K562 (cell line): ENCODE results near the gene ITGA11. TPM values are rescaled to one million over a fixed set of nuclear protein-coding genes. Genes with fewer than 3 reads are reported as not detected.

Source experiments
- ATAC-seq: fragments of 200-7000 bp; cut with Tn5 transposase; 3 replicates; pipeline ENCODE4 v1.9.1; 2020; ENCODE audit warnings: moderate library complexity
- BruUV-seq: library from RNA; stranded (reverse); fragments of 400-500 nt; replicated peaks from 2 replicates; lab custom pipeline; 2021; lab: Mats Ljungman, UMichigan
- CTCF ChIA-PET: fragments of 300-600 bp; formaldehyde crosslinking; extraction: SDS; loops from one replicate; lab custom pipeline; 2021; ENCODE audit warnings: low intra/inter-chr PET ratio; lab: Yijun Ruan, JAX
- POLR2A ChIA-PET: fragments of 300-600, 350-650 bp; sonication (Branson Sonifier 250); formaldehyde crosslinking; extraction: SDS; loops from one replicate; lab custom pipeline; 2021; ENCODE audit warnings: antibody characterized with exemption, inconsistent platforms; lab: Yijun Ruan, JAX
- DNase-seq, 4 experiments: peaks; one replicate each; pipeline versions ENCODE4 v3.0.0 to v3.0.0-alpha.2; 2011 to 2018; ENCODE audit warnings: low spot score in 3 of 4, mixed read lengths in 3 of 4; ENCODE audit errors: extremely low read depth in 1 of 4
- FAIRE-seq: peaks from 2 replicates; lab custom pipeline; 2011; peaks lifted over from hg19 to GRCh38; lab: Jason Lieb, UNC
- H2AFZ ChIP-seq: 2 replicates; pipeline ENCODE4 v1.6.0; 2011; ENCODE audit warnings: low read depth, low read length, control low read depth, inconsistent platforms
- H3K27ac ChIP-seq: fragments of 200-600 bp; 3 replicates; pipeline ENCODE4 v1.8.0; 2011; ENCODE audit warnings: low read depth, mild to moderate bottlenecking, control low read depth, inconsistent platforms, low read length, moderate library complexity, mixed read lengths; ENCODE audit errors: extremely low read depth
- H3K27me3 ChIP-seq, 2 experiments: fragments of 300-600 bp in 1 of 2; 2 replicates in 1 of 2; 3 replicates in 1 of 2; pipeline versions ENCODE4 v1.6.0 to v1.8.0; 2011; ENCODE audit warnings: inconsistent platforms in 2 of 2, low read length in 2 of 2, mild to moderate bottlenecking in 1 of 2, mixed read lengths in 1 of 2, moderate library complexity in 1 of 2; ENCODE audit not compliant: control insufficient read depth in 2 of 2, insufficient read depth in 2 of 2
- H3K36me3 ChIP-seq: fragments of 300-600 bp; 3 replicates; pipeline ENCODE4 v1.8.0; 2011; ENCODE audit warnings: mild to moderate bottlenecking, low read length, inconsistent platforms; ENCODE audit not compliant: control insufficient read depth, insufficient read depth
- H3K4me1 ChIP-seq, 2 experiments: fragments of 200-600 bp in 1 of 2; replicated peaks in 1 of 2; 2 replicates in 1 of 2; 3 replicates in 1 of 2; pipeline versions ENCODE4 v1.5.1 to v1.8.0; 2011; ENCODE audit warnings: inconsistent platforms in 2 of 2, low read length in 2 of 2, mild to moderate bottlenecking in 1 of 2, mixed read lengths in 1 of 2, moderate library complexity in 1 of 2; ENCODE audit not compliant: control insufficient read depth in 2 of 2, insufficient read depth in 2 of 2
- H3K4me2 ChIP-seq: 2 replicates; pipeline ENCODE4 v1.6.1; 2011; ENCODE audit warnings: low read length, control low read depth, inconsistent platforms, mixed read lengths; ENCODE audit not compliant: insufficient read depth
- H3K4me3 ChIP-seq: fragments of 200-600 bp; sonication (generic), shearing (Covaris generic); 2 replicates; pipeline ENCODE4 v1.5.1; 2016; ENCODE audit warnings: control low read depth, inconsistent platforms
- H3K79me2 ChIP-seq: fragments of 200-600 bp; 3 replicates; pipeline ENCODE4 v1.8.0; 2011; ENCODE audit warnings: low read length, inconsistent platforms; ENCODE audit not compliant: control insufficient read depth, insufficient read depth
- H3K9ac ChIP-seq, 2 experiments: 2 replicates each; pipeline versions ENCODE4 v1.6.0 to v1.6.1; 2011; ENCODE audit warnings: low read depth in 2 of 2, low read length in 2 of 2, control low read depth in 1 of 2, inconsistent platforms in 1 of 2, mild to moderate bottlenecking in 1 of 2, mixed read lengths in 1 of 2; ENCODE audit not compliant: insufficient read depth in 1 of 2
- H3K9me1 ChIP-seq: one replicate; pipeline ENCODE4 v1.6.0; 2011; ENCODE audit warnings: inconsistent platforms, mild to moderate bottlenecking, low read length, moderate library complexity; ENCODE audit not compliant: control insufficient read depth, insufficient read depth
- H3K9me3 ChIP-seq: replicated peaks from 2 replicates; pipeline ENCODE4 v1.5.1; 2011; ENCODE audit warnings: low read depth, low read length, inconsistent platforms; ENCODE audit not compliant: control insufficient read depth, insufficient read depth
- H4K20me1 ChIP-seq: replicated peaks from 2 replicates; pipeline ENCODE4 v1.6.1; 2011; ENCODE audit warnings: low read length, inconsistent platforms, mixed read lengths; ENCODE audit not compliant: control insufficient read depth, insufficient read depth
- CBX5 ChIP-seq: IDR thresholded peaks from 2 replicates; pipeline ENCODE4 v1.6.1; 2014; ENCODE audit warnings: low read depth, borderline replicate concordance
- CTCFL ChIP-seq: IDR thresholded peaks from 2 replicates; pipeline ENCODE4 v1.6.1; 2011; ENCODE audit warnings: borderline replicate concordance, low read depth, mild to moderate bottlenecking, moderate library complexity, low read length; ENCODE audit not compliant: insufficient read depth, poor library complexity, severe bottlenecking
- HCFC1 ChIP-seq: IDR thresholded peaks from 2 replicates; pipeline ENCODE4 v1.6.1; 2012; ENCODE audit warnings: low read depth, low read length, improper control_type of control experiment
- MEIS2 ChIP-seq: fragments of 450-650 bp; IDR thresholded peaks from 2 replicates; pipeline ENCODE4 v1.6.1; 2014; ENCODE audit warnings: mild to moderate bottlenecking; ENCODE audit not compliant: partially characterized antibody
- NR2C1 ChIP-seq, 2 experiments: fragments of 450-650 bp; IDR thresholded peaks; 2 replicates each; pipeline ENCODE4 v1.6.1; 2017; ENCODE audit warnings: mild to moderate bottlenecking in 2 of 2, antibody characterized with exemption in 1 of 2, inconsistent platforms in 1 of 2, missing compliant biosample characterization in 1 of 2, missing genetic modification characterization in 1 of 2
- TCF7L2 ChIP-seq: fragments of 150-350 bp; IDR thresholded peaks from 2 replicates; pipeline ENCODE4 v1.6.1; 2016; ENCODE audit warnings: low read depth, mild to moderate bottlenecking, low read length, moderate library complexity
- ZNF518B ChIP-seq: fragments of 250-450 bp; sonication (Bioruptor Pico); IDR thresholded peaks from 2 replicates; pipeline ENCODE4 v1.5.0; 2021; ENCODE audit warnings: mild to moderate bottlenecking, moderate library complexity
- WGBS: fragments of 100-300 bp; shearing (Covaris generic); methylation state at CpG from one replicate; pipeline ENCODE4 v1.1.6; 2016; ENCODE audit warnings: low coverage, mixed read lengths; ENCODE audit not compliant: insufficient coverage; ENCODE audit errors: missing lambda C conversion rate; 5-methylcytosine and 5-hydroxymethylcytosine counted together
- in situ Hi-C: fragments of 300-500 bp; cut with MboI; formaldehyde crosslinking; loops from 4 replicates; pipeline ENCODE4 v1.15.0; 2018; ENCODE audit warnings: inconsistent platforms, mixed read lengths
- intact Hi-C: fragments of 100-400 bp; cut with micrococcal nuclease; formaldehyde crosslinking; loops from 2 replicates; pipeline ENCODE4 v1.14.2; 2022
- polyA plus RNA-seq, 8 experiments: library from polyadenylated mRNA; depleted of rRNA in 4 of 8; stranded (reverse) in 5 of 8; unstranded in 3 of 8; fragments of >200 nt; fragmentation: Nextera tagmentation in 2 of 8; fragmentation: Illumina TruSeq in 1 of 8; extraction: Ambion mirVana in 2 of 8; extraction: Trizol in 1 of 8; gene quantifications; 2 replicates each; pipeline versions ENCODE4 v1.2.1 to v1.2.3, GENCODE V29; 2011 to 2014; ENCODE audit warnings: inconsistent platforms in 1 of 8, missing spikeins in 1 of 8
- total RNA-seq, 7 experiments: library from RNA; depleted of rRNA in 6 of 7; stranded (reverse); fragments of >200 nt in 6 of 7; fragmentation: Illumina TruSeq in 2 of 7; extraction: Trizol in 2 of 7; gene quantifications; 2 replicates each; pipeline versions ENCODE4 v1.2.1 to v1.2.3, GENCODE V29; 2011 to 2021; ENCODE audit warnings: low replicate concordance in 1 of 7
- TF ChIP-seq, protein P1 (sequence below): fragments of 250-450 bp; sonication (Bioruptor Pico); IDR thresholded peaks from 2 replicates; pipeline ENCODE4 v1.8.0; 2022; ENCODE audit warnings: inconsistent platforms
- TF ChIP-seq, protein P2 (sequence below), 2 experiments: IDR thresholded peaks; 2 replicates each; pipeline ENCODE4 v1.6.1; 2012; ENCODE audit warnings: improper control_type of control experiment in 2 of 2, low read depth in 2 of 2, low read length in 2 of 2, borderline replicate concordance in 1 of 2

The ITGA11 gene
- total and polyA plus RNA-seq, 9 of the 15 experiments (the other 6 are each of a cell fraction or from before 2014, with no cell fraction given) = 0.01 TPM; not detected in 8

DNA sequence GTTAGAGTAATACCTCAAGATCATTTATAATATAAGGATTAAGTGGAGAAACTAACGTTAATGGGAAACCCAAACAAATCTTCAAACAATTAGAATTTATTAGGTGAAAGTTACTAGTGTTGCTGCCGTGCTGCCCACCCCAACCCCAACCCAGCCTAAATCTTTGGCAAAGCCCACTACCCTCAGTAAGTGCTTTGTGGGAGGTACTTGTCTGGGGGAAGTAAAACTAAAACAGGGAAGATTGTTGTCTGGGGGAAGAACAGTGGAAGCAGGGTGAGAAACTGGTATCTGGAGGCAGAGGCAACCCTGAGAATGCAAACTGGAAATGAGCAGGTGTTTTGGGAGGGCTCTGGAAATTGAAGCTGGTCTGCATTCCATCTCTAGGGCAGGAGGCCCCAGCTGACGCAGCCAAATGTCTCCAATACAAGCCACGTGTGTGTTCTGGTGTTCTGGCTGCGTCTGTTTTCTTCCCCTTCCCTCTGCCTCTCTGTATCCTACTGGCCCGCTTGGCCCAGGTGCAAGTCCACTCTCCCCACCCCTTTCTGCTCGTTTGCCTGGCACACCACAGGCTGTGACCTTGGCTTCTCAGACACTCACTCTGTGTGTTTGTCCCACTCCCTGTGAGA, 121.7 kb downstream of the ITGA11 start:
- peaks cover 5% of the 10 kb centered on the region; the same call in 1 of the 2 replicates for H4K20me1 ChIP-seq
- peaks cover 30 to 60% of the 10 kb centered on the region in 2 experiments for H3K27me3 ChIP-seq
- no peak overlapping the region for H3K27ac ChIP-seq
- no peak overlapping the region for H3K4me3 ChIP-seq
- no peaks in the 10 kb centered on the region; a peak in 1 of 5 replicates for H3K4me1 ChIP-seq
- intact Hi-C loops = no loop called here
- no TSS peak for BruUV-seq
- DNase-seq = no peak
- ChIA-PET CTCF (no interaction called here), POLR2A (no interaction called here)
- no peaks in the 10 kb centered on the region for H3K9me3 ChIP-seq
- H3K79me2 ChIP-seq = no peaks in the 10 kb centered on the region
- no peak overlapping the region for H3K9ac ChIP-seq
- no peak for FAIRE-seq
- WGBS = 3% methylated on average over 7 of the region's 7 CpGs
- no peak overlapping the region for H2AFZ ChIP-seq
- no peaks in the 10 kb centered on the region for H3K9me1 ChIP-seq
- no peak overlapping the region for H3K4me2 ChIP-seq
- no peaks in the 10 kb centered on the region for H3K36me3 ChIP-seq
- ATAC-seq = no peak
- in situ Hi-C loops = no loop called here
- TF ChIP-seq, protein P1, sequence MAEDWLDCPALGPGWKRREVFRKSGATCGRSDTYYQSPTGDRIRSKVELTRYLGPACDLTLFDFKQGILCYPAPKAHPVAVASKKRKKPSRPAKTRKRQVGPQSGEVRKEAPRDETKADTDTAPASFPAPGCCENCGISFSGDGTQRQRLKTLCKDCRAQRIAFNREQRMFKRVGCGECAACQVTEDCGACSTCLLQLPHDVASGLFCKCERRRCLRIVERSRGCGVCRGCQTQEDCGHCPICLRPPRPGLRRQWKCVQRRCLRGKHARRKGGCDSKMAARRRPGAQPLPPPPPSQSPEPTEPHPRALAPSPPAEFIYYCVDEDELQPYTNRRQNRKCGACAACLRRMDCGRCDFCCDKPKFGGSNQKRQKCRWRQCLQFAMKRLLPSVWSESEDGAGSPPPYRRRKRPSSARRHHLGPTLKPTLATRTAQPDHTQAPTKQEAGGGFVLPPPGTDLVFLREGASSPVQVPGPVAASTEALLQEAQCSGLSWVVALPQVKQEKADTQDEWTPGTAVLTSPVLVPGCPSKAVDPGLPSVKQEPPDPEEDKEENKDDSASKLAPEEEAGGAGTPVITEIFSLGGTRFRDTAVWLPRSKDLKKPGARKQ (CRISPR knock-in tag) = no peak
- TF ChIP-seq MEIS2 (no peak), CTCFL (no peak), HCFC1 (no peak), NR2C1 (IDR thresholded peaks at IDR 0.05) (no peak), NR2C1 (tag; IDR thresholded peaks at IDR 0.05) (no peak), CBX5 (no peak), TCF7L2 (no peak), ZNF518B (CRISPR knock-in tag) (no peak)
- TF ChIP-seq, protein P2, sequence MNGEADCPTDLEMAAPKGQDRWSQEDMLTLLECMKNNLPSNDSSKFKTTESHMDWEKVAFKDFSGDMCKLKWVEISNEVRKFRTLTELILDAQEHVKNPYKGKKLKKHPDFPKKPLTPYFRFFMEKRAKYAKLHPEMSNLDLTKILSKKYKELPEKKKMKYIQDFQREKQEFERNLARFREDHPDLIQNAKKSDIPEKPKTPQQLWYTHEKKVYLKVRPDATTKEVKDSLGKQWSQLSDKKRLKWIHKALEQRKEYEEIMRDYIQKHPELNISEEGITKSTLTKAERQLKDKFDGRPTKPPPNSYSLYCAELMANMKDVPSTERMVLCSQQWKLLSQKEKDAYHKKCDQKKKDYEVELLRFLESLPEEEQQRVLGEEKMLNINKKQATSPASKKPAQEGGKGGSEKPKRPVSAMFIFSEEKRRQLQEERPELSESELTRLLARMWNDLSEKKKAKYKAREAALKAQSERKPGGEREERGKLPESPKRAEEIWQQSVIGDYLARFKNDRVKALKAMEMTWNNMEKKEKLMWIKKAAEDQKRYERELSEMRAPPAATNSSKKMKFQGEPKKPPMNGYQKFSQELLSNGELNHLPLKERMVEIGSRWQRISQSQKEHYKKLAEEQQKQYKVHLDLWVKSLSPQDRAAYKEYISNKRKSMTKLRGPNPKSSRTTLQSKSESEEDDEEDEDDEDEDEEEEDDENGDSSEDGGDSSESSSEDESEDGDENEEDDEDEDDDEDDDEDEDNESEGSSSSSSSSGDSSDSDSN (IDR thresholded peaks at IDR 0.05; ENCODE audit: borderline replicate concordance in 1 of 2, low read depth in 2 of 2, low read length in 2 of 2) = no peak
